Fibroblast of mammary gland (primary cell): ENCODE results near the gene RFWD3.

Experiments
- DNase-seq: peaks from one replicate; pipeline ENCODE4 v3.0.0-alpha.2; 2010; ENCODE audit warnings: low read depth
- H3K4me3 ChIP-seq: 2 replicates; pipeline ENCODE4 v1.5.1; 2011; ENCODE audit warnings: low read depth, mild to moderate bottlenecking, low read length, moderate library complexity; ENCODE audit not compliant: control insufficient read depth
- CTCF ChIP-seq: conservative IDR thresholded peaks from 2 replicates; pipeline ENCODE4 v1.5.1; 2011; ENCODE audit warnings: low read depth, low read length, inconsistent platforms; ENCODE audit not compliant: control insufficient read depth, insufficient read depth

RFWD3 gene

GRCh38 chr16:74709441-74709877 lies 42.8 kb upstream of the RFWD3 start:
- H3K4me3 ChIP-seq: no peak overlapping the region
- peak; percentile 99 for TF ChIP-seq CTCF
- DNase-seq: peak; percentile 71

- H3K4me3 ChIP-seq: peak within 1 kb of the TSS; percentile 90
- no peak for TF ChIP-seq CTCF
- DNase-seq: peak; percentile 55
Observed at GRCh38 chr16:74700438-74701225, 34.0 kb upstream of the RFWD3 start, which contains the start of gene MLKL. Gene MLKL, minus strand, starts transcription at chr16:74700862. Its CDS starts 5,105 bp downstream, at chr16:74695757.

GRCh38 chr16:74700116-74700437 lies 33.4 kb upstream of the RFWD3 start:
- H3K4me3 ChIP-seq: peak overlapping the region; percentile 90
- DNase-seq: peak; percentile 13
- TF ChIP-seq CTCF: no peak

GRCh38 chr16:74699666-74700065 lies 33.0 kb upstream of the RFWD3 start:
- no peak for TF ChIP-seq CTCF
- DNase-seq: no peak
- peak overlapping the region; percentile 90 for H3K4me3 ChIP-seq

GRCh38 chr16:74698222-74698621 lies 31.5 kb upstream of the RFWD3 start:
- H3K4me3 ChIP-seq: no peak overlapping the region
- TF ChIP-seq CTCF: no peak
- DNase-seq: peak; percentile 41

- H3K4me3 ChIP-seq: peak overlapping the region; percentile 51
- TF ChIP-seq CTCF: no peak
- DNase-seq: peak; percentile 94
Observed at GRCh38 chr16:74695450-74696422, 29.1 kb upstream of the RFWD3 start.
